Neural progenitor cell (in vitro differentiated cells): ENCODE data around the gene WDR12.

ENCODE experiments used
- EZH2 ChIP-seq: fragments of 200-600 bp; sonication (generic); IDR thresholded peaks from 2 replicates; pipeline ENCODE4 v1.6.1; 2017; ENCODE audit warnings: antibody characterized with exemption, mild to moderate bottlenecking, moderate library complexity
- TF ChIP-seq, protein P1 (sequence below): fragments of 200-600 bp; sonication (generic); IDR thresholded peaks from 2 replicates; pipeline ENCODE4 v1.5.1; 2017; ENCODE audit warnings: antibody characterized with exemption, mild to moderate bottlenecking

DNA sequence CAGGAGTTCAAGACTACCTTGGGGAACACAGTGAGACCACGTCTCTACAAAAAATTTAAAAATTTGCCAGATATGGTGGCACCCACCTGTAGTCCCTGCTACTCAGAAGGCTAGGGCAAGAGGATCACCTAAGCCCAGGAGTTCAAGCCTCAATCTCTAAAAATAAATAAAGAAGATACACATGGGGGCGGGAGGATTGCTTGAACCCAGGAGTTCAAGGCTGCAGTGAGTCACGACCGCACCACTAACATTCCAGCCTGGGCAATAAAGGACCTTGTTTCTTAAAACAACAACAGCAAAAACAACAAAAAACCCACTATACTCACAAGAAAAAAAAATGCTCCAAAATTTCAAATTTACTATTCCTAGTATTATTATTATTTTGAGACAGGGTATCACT, 29.9 kb downstream of the WDR12 start:
- TF ChIP-seq, protein P1, sequence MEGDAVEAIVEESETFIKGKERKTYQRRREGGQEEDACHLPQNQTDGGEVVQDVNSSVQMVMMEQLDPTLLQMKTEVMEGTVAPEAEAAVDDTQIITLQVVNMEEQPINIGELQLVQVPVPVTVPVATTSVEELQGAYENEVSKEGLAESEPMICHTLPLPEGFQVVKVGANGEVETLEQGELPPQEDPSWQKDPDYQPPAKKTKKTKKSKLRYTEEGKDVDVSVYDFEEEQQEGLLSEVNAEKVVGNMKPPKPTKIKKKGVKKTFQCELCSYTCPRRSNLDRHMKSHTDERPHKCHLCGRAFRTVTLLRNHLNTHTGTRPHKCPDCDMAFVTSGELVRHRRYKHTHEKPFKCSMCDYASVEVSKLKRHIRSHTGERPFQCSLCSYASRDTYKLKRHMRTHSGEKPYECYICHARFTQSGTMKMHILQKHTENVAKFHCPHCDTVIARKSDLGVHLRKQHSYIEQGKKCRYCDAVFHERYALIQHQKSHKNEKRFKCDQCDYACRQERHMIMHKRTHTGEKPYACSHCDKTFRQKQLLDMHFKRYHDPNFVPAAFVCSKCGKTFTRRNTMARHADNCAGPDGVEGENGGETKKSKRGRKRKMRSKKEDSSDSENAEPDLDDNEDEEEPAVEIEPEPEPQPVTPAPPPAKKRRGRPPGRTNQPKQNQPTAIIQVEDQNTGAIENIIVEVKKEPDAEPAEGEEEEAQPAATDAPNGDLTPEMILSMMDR, result no peak
- no peak for TF ChIP-seq EZH2
